GM12864 (cell line): Measurements from ENCODE around the gene SMIM35.

Experiments used
- DNase-seq: peaks from one replicate; pipeline ENCODE4 v3.0.0-alpha.2; 2011; ENCODE audit warnings: low read depth
- H3K4me3 ChIP-seq: 2 replicates; pipeline ENCODE4 v1.5.1; 2011; ENCODE audit warnings: mild to moderate bottlenecking, low read depth, low read length, control low read depth
- TF ChIP-seq, protein P1 (sequence below): IDR thresholded peaks from 2 replicates; pipeline ENCODE4 v1.5.1; 2011; ENCODE audit warnings: low read depth, mild to moderate bottlenecking, moderate library complexity, low read length, control low read depth, inconsistent platforms; ENCODE audit errors: missing control alignments

The SMIM35 gene

DNA sequence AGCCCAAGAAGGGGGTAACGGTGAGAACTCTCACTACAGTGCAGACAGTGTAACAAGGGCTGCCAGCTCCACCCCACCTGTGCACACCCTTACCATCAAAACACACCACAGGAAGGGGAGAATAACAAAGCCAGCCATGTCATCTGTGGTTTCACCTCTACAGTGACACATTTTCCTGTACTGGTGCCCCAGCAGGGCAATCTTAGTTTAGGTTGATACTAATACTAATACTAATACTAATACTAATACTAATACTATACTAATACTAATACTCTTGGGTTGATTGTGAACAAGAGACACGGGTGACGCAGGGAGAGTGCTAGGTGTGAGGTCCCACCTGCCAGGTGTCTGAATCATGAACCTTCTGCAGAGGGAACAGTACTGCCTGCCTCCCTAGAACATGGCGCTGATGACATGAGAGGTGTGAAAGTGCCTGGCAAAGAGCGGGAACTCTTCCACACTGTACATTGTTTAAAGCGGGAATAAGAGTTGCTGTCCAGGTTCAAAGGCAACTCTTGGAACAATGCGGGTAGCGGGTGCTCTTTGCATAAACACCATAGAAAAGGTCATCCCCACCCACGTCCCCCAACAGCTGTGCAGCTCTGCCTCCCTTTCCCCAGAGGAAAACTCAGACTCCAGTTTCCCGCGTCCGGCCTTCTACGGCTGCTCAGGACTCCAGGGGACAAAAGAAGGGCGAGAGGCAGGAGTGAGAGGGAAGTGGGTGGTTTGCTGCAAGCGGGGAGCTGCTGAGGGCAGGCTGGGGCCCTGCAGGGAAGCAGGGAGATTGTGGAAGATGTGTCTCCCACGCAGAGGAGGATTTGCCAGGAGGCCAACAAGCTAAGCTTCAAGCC, 34.9 kb downstream of the SMIM35 start:
- no peak overlapping the region for H3K4me3 ChIP-seq
- DNase-seq: peak; percentile 27
- TF ChIP-seq, protein P1, sequence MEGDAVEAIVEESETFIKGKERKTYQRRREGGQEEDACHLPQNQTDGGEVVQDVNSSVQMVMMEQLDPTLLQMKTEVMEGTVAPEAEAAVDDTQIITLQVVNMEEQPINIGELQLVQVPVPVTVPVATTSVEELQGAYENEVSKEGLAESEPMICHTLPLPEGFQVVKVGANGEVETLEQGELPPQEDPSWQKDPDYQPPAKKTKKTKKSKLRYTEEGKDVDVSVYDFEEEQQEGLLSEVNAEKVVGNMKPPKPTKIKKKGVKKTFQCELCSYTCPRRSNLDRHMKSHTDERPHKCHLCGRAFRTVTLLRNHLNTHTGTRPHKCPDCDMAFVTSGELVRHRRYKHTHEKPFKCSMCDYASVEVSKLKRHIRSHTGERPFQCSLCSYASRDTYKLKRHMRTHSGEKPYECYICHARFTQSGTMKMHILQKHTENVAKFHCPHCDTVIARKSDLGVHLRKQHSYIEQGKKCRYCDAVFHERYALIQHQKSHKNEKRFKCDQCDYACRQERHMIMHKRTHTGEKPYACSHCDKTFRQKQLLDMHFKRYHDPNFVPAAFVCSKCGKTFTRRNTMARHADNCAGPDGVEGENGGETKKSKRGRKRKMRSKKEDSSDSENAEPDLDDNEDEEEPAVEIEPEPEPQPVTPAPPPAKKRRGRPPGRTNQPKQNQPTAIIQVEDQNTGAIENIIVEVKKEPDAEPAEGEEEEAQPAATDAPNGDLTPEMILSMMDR: no peak

DNA sequence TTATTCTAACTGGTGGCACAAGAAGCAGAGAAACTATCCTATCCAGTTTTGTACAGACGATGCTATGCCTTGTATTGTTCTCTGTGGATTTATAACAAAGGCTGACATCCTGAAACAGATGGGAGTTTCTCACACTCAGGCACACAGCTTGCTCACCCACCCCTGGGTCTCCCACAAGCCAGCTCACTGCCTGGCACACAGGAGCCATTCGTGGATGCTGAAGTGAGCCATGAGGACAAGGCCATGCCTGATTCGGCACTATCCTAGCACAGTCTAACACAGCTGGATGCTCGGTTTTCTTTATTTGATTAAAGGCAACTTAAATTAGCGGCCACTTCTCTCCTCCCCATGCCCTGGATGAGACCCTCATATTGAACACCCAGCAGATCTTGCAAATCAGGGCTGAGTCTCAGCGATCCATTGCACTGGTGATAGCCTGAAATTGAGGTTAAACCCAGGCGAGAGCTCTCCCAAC, 35.6 kb downstream of the SMIM35 start:
- no peak overlapping the region for H3K4me3 ChIP-seq
- TF ChIP-seq, protein P1: no peak
- no peak for DNase-seq

DNA sequence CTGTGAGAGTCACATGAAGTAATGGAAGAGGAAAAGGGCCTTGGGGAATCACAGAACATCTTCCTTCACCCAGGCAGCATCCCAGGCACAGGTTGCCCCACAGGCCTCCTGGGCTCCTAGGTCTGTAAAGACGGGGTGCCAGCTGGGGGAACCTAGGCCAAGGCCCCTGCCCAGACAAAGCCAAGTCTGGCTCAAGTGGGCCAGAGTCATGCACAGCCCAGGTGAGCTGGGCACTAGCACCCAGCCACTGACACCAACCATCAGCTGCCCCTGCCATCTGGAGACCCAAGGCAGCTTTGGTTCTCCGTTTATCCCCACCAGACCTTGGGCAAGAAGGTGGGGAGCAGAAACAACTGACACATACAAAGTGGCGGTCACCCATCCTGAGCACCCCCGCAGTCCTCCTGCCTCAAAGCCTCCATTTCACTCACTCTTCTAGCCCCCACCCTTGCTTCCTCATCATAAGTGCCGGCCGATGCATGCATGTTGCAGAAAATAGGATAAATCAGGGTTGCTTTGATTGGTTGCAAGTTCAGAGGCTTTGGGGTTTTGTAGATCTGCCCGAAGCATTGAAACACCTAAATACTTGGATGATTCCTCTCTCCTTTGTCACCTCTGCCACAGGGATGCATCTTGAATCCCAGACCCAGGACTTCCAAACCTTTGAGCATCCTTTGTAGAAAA, 36.4 kb downstream of the SMIM35 start:
- no peak for DNase-seq
- H3K4me3 ChIP-seq: no peak overlapping the region
- TF ChIP-seq, protein P1: no peak

DNA sequence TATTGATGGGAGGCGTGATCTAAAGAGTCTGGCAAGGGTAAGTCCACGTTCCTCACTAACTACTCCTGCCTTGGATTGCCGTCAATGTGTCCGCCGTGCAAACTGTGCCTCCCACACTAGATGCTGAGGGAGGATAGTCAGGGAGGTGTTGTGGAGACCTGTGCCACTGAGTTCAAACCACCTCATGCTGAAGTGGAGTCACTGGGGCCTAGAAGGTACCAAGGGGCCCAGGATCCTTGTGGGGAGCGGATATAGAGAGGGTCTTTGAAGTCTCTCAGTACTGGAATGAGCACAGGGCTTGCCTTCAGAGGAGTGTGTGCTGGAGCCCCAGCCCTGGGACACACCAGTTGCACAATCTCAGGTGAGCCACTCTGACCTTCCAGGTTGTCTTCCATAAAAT, 37.0 kb downstream of the SMIM35 start:
- H3K4me3 ChIP-seq: no peak overlapping the region
- no peak for DNase-seq
- TF ChIP-seq, protein P1: no peak

DNA sequence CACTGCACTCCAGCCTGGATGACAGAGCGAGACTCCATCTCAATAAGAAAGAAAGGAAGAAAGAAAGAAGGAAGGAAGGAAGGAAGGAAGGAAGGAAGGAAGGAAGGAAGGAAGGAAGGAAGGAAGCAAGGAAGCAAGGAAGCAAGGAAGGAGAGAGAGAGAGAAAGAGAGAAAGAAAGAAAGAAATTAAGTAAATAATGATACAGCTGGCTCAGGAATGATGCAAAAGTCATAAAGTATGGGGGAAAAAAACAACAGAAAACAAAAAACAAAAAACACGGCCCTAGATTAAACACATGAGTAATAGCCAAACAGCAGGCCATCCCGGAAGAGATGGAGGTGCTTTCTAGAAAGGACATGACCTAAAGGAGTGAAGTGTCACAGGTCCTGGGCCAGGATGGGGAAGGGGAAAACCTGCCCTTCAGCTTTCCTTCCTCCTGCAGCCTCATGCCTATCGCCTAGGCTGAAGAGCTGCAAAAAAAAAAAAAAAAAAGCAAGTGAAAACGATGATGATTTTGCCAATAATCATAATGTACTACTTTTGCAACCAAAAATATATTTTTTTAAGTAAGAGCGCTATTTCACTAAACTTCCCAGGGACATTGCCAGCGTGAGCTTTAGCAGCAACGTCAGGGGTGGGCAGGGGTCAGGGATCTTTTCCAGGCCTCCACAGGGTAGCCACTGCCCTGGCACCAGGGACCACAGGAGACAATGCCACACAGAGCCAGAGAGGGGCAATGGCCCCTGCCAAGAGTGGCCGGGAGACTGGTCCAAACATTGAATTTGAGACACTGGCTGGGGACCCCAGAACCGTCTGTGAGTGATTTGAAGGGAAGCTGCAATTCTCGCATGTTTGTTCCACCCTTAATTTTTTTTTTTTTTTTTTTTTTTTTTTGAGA, 38.0 kb downstream of the SMIM35 start:
- TF ChIP-seq, protein P1: no peak
- H3K4me3 ChIP-seq: no peak overlapping the region
- no peak for DNase-seq

DNA sequence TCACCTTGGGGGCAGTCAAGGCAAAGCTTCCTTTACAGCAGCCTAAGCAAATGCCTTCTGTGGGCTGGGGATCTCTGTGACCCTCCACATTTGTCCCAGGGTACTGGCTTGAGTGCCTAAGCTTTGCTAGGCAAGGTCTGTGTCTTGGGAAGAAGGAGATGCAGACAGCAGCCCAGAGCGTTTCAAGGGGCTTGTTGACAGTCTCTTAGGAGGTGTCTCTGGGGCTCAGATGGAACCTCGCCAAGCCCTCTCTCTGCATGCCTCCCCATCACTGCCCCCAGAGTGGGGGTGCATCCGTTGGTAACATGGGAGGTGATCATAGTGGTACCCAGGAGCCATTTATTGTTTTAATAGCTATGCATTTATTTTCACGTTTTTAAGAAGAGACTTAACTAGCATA, 39.0 kb downstream of the SMIM35 start:
- no peak overlapping the region for H3K4me3 ChIP-seq
- TF ChIP-seq, protein P1: no peak
- DNase-seq: no peak
